WTC11 (cell line): ENCODE data around the gene TEDC2.
"Not testable (repeated sequence)": the region's sequence is repeated elsewhere in the genome, so short reads cannot be mapped to it uniquely, and the experiment has no call there.

Experiments used
- ATF2 ChIP-seq: sonication (generic); formaldehyde crosslinking; IDR thresholded peaks from 2 replicates; pipeline ENCODE4 v1.8.1; 2022; ENCODE audit warnings: low read depth, missing genetic modification reagents, borderline replicate concordance
- CTCF ChIP-seq: fragments of 200-600 bp; IDR thresholded peaks from 2 replicates; pipeline ENCODE4 v1.8.0; 2022; ENCODE audit warnings: antibody characterized with exemption
- NR1H2 ChIP-seq: sonication (generic); formaldehyde crosslinking; IDR thresholded peaks from 2 replicates; pipeline ENCODE4 v1.9.0; 2021; ENCODE audit warnings: mild to moderate bottlenecking, moderate library complexity, missing genetic modification reagents
- PRDM15 ChIP-seq: sonication (generic); formaldehyde crosslinking; IDR thresholded peaks from 2 replicates; pipeline ENCODE4 v1.8.0; 2022; ENCODE audit warnings: missing genetic modification reagents
- SMAD3 ChIP-seq: sonication (generic); formaldehyde crosslinking; IDR thresholded peaks from 2 replicates; pipeline ENCODE4 v1.8.0; 2022; ENCODE audit warnings: missing genetic modification reagents, mild to moderate bottlenecking, borderline replicate concordance
- USF1 ChIP-seq: sonication (generic); formaldehyde crosslinking; IDR thresholded peaks from 2 replicates; pipeline ENCODE4 v1.8.0; 2022; ENCODE audit warnings: mild to moderate bottlenecking, missing genetic modification reagents
- USF2 ChIP-seq: sonication (generic); formaldehyde crosslinking; IDR thresholded peaks from 2 replicates; pipeline ENCODE4 v1.8.1; 2023; ENCODE audit warnings: mild to moderate bottlenecking, missing genetic modification reagents, moderate library complexity
- ZNF232 ChIP-seq: sonication (generic); formaldehyde crosslinking; IDR thresholded peaks from 2 replicates; pipeline ENCODE4 v1.8.0; 2022; ENCODE audit warnings: mild to moderate bottlenecking, missing genetic modification reagents

GRCh38 chr16:2435236-2435635 lies 24.7 kb upstream of the TEDC2 start:
- not testable (repeated sequence) for TF ChIP-seq CTCF; USF2 (CRISPR knock-in tag); SMAD3; ZNF232; ATF2 (CRISPR knock-in tag); NR1H2 (CRISPR knock-in tag); USF1; PRDM15 (CRISPR knock-in tag)
